ENCODE measurements around the gene NAALADL1. TPM values are rescaled to one million over a fixed set of nuclear protein-coding genes. Genes with fewer than 3 reads are reported as not detected.
"Not testable (repeated sequence)": the region's sequence is repeated elsewhere in the genome, so short reads cannot be mapped to it uniquely, and the experiment has no call there.

Gene NAALADL1
- polyA plus RNA-seq, 4 donors = 10.8 to 17.4 (median 12.2) TPM

GRCh38 chr11:65053827-65054508 lies 4.4 kb downstream of the NAALADL1 start:
- DNase-seq (ENCODE audit: low read depth in 4 of 4, low spot score in 2 of 4) = no peak

GRCh38 chr11:65051398-65051858 lies 6.9 kb downstream of the NAALADL1 start:
- no peak for DNase-seq (ENCODE audit: low read depth in 4 of 4, low spot score in 2 of 4)

- no peak for DNase-seq (ENCODE audit: low read depth in 4 of 4, low spot score in 2 of 4)
Measured at GRCh38 chr11:65047581-65048422, 10.6 kb downstream of the NAALADL1 start.

- DNase-seq (ENCODE audit: low read depth in 4 of 4, low spot score in 2 of 4) = no peak
Measured at GRCh38 chr11:65045728-65046127, 12.6 kb downstream of the NAALADL1 start.

GRCh38 chr11:65045061-65045460 lies 13.3 kb downstream of the NAALADL1 start:
- DNase-seq (ENCODE audit: low read depth in 4 of 4, low spot score in 2 of 4) = no peak

GRCh38 chr11:65043881-65044501 lies 14.4 kb downstream of the NAALADL1 start:
- DNase-seq (ENCODE audit: low read depth in 4 of 4, low spot score in 2 of 4) = no peak

GRCh38 chr11:65042891-65043290 lies 15.5 kb downstream of the NAALADL1 start:
- no peak for DNase-seq (ENCODE audit: low read depth in 4 of 4, low spot score in 2 of 4)

GRCh38 chr11:65040847-65041622 lies 17.3 kb downstream of the NAALADL1 start, which contains the start of gene SAC3D1:
TSS of gene SAC3D1 (plus strand) at chr11:65041210. CDS start at chr11:65041293, 83 bp downstream.
- peak; percentile 79 to 90 (median 80) for DNase-seq (ENCODE audit: low read depth in 4 of 4, low spot score in 2 of 4)

- no peak for DNase-seq (ENCODE audit: low read depth in 4 of 4, low spot score in 2 of 4)
Measured at GRCh38 chr11:65040520-65040846, 17.9 kb downstream of the NAALADL1 start.

- DNase-seq (ENCODE audit: low read depth in 4 of 4, low spot score in 2 of 4) = no peak
Measured at GRCh38 chr11:65036931-65037330, 21.4 kb downstream of the NAALADL1 start.

- DNase-seq (ENCODE audit: low read depth in 4 of 4, low spot score in 2 of 4) = no peak
Measured at GRCh38 chr11:65035579-65035978, 22.8 kb downstream of the NAALADL1 start.

- DNase-seq (ENCODE audit: low read depth in 4 of 4, low spot score in 2 of 4) = no peak
Measured at GRCh38 chr11:65034423-65034822, 23.9 kb downstream of the NAALADL1 start.

GRCh38 chr11:65032216-65032615 lies 26.1 kb downstream of the NAALADL1 start:
- no peak for DNase-seq (ENCODE audit: low read depth in 4 of 4, low spot score in 2 of 4)

- DNase-seq (ENCODE audit: low read depth in 4 of 4, low spot score in 2 of 4) = peak; percentile 96 to 98 (median 96)
Measured at GRCh38 chr11:65027213-65028067, 30.9 kb downstream of the NAALADL1 start, which contains the start of gene SNX15. TSS of gene SNX15 (plus strand) at chr11:65027439. CDS start at chr11:65027538, 99 bp downstream.

GRCh38 chr11:65026810-65027209 lies 31.5 kb downstream of the NAALADL1 start:
- DNase-seq (ENCODE audit: low read depth in 4 of 4, low spot score in 2 of 4) = no peak

GRCh38 chr11:65023502-65023901 lies 34.9 kb downstream of the NAALADL1 start:
- DNase-seq (ENCODE audit: low read depth in 4 of 4, low spot score in 2 of 4) = not testable (repeated sequence)

- no peak for DNase-seq (ENCODE audit: low read depth in 4 of 4, low spot score in 2 of 4)
Measured at GRCh38 chr11:65021509-65021908, 36.8 kb downstream of the NAALADL1 start.

GRCh38 chr11:65021003-65021402 lies 37.4 kb downstream of the NAALADL1 start:
- no peak for DNase-seq (ENCODE audit: low read depth in 4 of 4, low spot score in 2 of 4)

GRCh38 chr11:65019824-65020223 lies 38.5 kb downstream of the NAALADL1 start:
- no peak for DNase-seq (ENCODE audit: low read depth in 4 of 4, low spot score in 2 of 4)

Data from left renal cortex interstitium (tissue), 4 donors.